ENCODE data around the gene TBX10. TPM values are rescaled to one million over a fixed set of nuclear protein-coding genes. Genes with fewer than 3 reads are reported as not detected.
A peak's percentile ranks its signal among the peaks of the same experiment; 100 is the strongest.

The TBX10 gene
- total and polyA plus RNA-seq, 2 of the 8 experiments (the other 6 are each of a cell fraction or from before 2014, with no cell fraction given), result 0.09 TPM; not detected in 1

GRCh38 chr11:67640021-67640757 lies 626 bp upstream of the TBX10 start (continued):
- TF ChIP-seq RXRA (IDR thresholded peaks at IDR 0.05; ENCODE audit: insufficient read depth, low read depth, low read length), result no peak
- no peak for TF ChIP-seq BCL11A (IDR thresholded peaks at IDR 0.05; ENCODE audit: low read depth in 2 of 2, low read length in 2 of 2)
- peak; percentile 100 for TF ChIP-seq E2F6 (IDR thresholded peaks at IDR 0.05)
- no peak for TF ChIP-seq POU5F1 (IDR thresholded peaks at IDR 0.05; ENCODE audit: low read depth, low read length)
- no peak for TF ChIP-seq YY1 (IDR thresholded peaks at IDR 0.05; ENCODE audit: low read depth, low read length)
- no peak for TF ChIP-seq RFX5 (IDR thresholded peaks at IDR 0.05; ENCODE audit: borderline replicate concordance, low read depth, low read length)
- TF ChIP-seq GABPA (IDR thresholded peaks at IDR 0.05; ENCODE audit: borderline replicate concordance, insufficient read depth, low read length), result 0 out of 2 replicates have a peak, but pooled peaks have one; percentile 39
- TF ChIP-seq EGR1 (IDR thresholded peaks at IDR 0.05; ENCODE audit: borderline replicate concordance, low read depth, low read length), result no peak
- TF ChIP-seq MAFK (IDR thresholded peaks at IDR 0.05; ENCODE audit: low read depth, low read length), result no peak
- peak in 2 of 3 experiments; percentile 85 to 93; a peak in 3 of 4 replicates for TF ChIP-seq CTCF (IDR thresholded peaks at IDR 0.05; ENCODE audit: control extremely low read depth in 1 of 3, insufficient read depth in 1 of 3, low read depth in 1 of 3, low read length in 3 of 3)
- TF ChIP-seq CBX8 (IDR thresholded peaks at IDR 0.05; ENCODE audit: borderline replicate concordance, low read depth, low read length), result no peak
- TF ChIP-seq SIN3A (conservative IDR thresholded peaks at IDR 0.05 in 1 of 2, IDR thresholded peaks at IDR 0.05 in 1 of 2; ENCODE audit: low read depth in 1 of 2, low read length in 2 of 2), result no peak; a peak in 1 of 4 replicates
- no peak for TF ChIP-seq CBX5 (IDR thresholded peaks at IDR 0.05; ENCODE audit: low read depth, low read length)
- TF ChIP-seq SP4 (IDR thresholded peaks at IDR 0.05; ENCODE audit: low read length), result peak; percentile 50; the same call in 1 of the 2 replicates
- TF ChIP-seq SIX5 (IDR thresholded peaks at IDR 0.05; ENCODE audit: low read depth, low read length), result no peak
- no peak for TF ChIP-seq TAF1 (IDR thresholded peaks at IDR 0.05; ENCODE audit: low read depth, low read length)
- TF ChIP-seq GTF2F1 (IDR thresholded peaks at IDR 0.05; ENCODE audit: borderline replicate concordance, low read depth, low read length), result peak; percentile 79; the same call in 1 of the 2 replicates
- TF ChIP-seq CREB1 (IDR thresholded peaks at IDR 0.05), result peak; percentile 58; the same call in 1 of the 2 replicates
- peak; percentile 70 to 73 for TF ChIP-seq RAD21 (IDR thresholded peaks at IDR 0.05 in 1 of 2, conservative IDR thresholded peaks at IDR 0.05 in 1 of 2; ENCODE audit: low read depth in 2 of 2, low read length in 2 of 2)
